Esophagus muscularis mucosa (tissue), 3 donors: ENCODE results near the gene ANKRD11.

ENCODE experiments used
- CTCF ChIP-seq, 3 experiments: fragments of 200-600 bp in 2 of 3; fragments of 450-650 bp in 1 of 3; sonication (generic) in 2 of 3; IDR thresholded peaks; one replicate each; pipeline ENCODE4 v1.5.1; 2017 to 2019; ENCODE audit warnings: antibody characterized with exemption in 3 of 3, mild to moderate bottlenecking in 2 of 3, moderate library complexity in 1 of 3
- POLR2A ChIP-seq: fragments of 450-650 bp; IDR thresholded peaks from one replicate; pipeline ENCODE4 v1.6.1; 2017; ENCODE audit warnings: antibody characterized with exemption, moderate library complexity, mild to moderate bottlenecking, low read depth
- POLR2AphosphoS5 ChIP-seq, 2 donors: sonication (generic); formaldehyde crosslinking; IDR thresholded peaks; one replicate each; pipeline ENCODE4 v1.6.1; 2017; ENCODE audit warnings: antibody characterized with exemption in 2 of 2

- no peak for TF ChIP-seq CTCF (IDR thresholded peaks at IDR 0.05)
- no peak for TF ChIP-seq POLR2A
- no peak for TF ChIP-seq POLR2AphosphoS5 (IDR thresholded peaks at IDR 0.05)
Measured at GRCh38 chr16:89326721-89327120, 163.6 kb downstream of the ANKRD11 start.
